ENCODE measurements around the gene NTM.

Gene NTM

GRCh38 chr11:131583421-131583820, 213.0 kb downstream of the NTM start:
- no peak for DNase-seq (ENCODE audit: low read depth)
- H3K4me3 ChIP-seq (ENCODE audit: low read depth, low read length), result no peak overlapping the region

DNA sequence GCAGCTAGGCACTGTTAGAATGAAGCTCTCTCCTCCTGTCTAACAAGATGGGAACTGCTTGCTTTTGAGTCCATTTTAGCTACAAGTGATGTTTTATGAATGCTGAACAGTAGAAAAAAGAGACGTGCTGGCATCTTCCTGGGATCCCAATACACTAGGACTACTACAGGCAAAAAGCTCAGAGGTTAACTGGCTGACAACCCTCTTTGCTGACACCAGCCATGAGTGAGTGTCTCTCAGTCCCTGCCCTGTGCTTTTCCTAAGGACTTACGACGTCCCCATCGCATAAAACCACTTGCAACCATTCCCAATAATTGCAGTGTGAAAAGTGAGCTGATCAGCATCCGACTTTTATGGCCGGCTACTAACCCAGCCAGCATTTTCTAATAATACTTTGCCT, 213.5 kb downstream of the NTM start:
- DNase-seq (ENCODE audit: low read depth), result no peak
- no peak overlapping the region for H3K4me3 ChIP-seq (ENCODE audit: low read depth, low read length)

DNA sequence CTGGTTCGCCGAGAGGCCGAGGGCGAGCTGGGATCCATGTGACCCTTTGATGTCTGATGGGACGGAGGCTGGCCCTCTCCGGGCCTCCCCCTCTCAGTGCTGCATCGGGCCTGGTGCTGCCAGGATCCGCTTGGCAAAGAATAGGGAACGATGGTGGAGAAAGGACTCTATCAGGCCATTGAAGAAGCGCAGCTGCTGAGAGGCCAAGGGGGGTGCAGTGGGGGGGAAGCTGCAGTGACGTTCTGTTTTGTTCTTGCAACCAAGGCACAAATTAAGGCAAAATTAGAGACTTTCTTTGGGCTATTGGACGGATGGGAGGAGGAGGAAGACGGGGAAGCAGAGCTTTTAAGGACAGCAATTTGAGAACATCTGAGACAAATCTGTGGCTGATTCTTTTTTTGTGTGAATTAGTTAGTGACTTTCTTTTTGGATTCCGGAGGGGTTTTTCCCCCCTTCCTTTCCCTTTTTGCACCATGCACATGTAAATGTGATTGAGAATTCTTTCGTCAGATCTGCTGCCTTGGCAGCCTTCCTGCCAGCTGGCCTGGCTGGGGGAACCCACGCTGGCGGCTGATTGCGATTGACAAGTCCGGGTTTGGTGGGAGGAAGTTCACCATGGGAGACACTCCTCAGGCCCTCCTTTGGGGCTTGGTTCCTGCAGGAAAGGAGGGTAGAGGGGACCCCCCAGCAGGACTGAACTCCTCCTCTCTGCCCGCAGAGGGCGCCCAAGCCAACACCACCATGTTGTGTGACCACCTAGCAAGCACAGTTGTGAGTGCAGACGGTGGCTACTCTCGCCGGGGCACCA, 214.6 kb downstream of the NTM start:
- H3K4me3 ChIP-seq (ENCODE audit: low read depth, low read length), result no peak overlapping the region
- DNase-seq (ENCODE audit: low read depth), result no peak

DNA sequence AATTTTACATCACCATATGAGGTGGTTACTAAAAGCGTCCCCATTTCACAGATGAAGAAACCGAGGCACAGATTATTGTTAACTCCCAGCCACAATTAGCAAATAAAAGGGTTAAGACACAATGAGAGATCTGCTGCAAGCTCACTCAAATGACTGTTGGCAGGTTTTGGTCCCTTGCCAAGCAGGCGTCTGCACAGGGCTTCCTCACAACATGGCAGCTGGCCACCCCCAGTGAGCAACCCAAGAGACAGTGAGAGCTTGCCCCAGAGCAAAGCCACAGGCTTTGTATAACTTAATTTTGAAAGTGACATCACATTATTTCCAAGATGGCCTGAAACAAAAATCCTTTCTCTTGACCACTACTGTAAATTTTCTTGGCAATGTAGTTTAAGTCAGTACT, 217.6 kb downstream of the NTM start:
- no peak for DNase-seq (ENCODE audit: low read depth)
- no peak overlapping the region for H3K4me3 ChIP-seq (ENCODE audit: low read depth, low read length)

- DNase-seq (ENCODE audit: low read depth), result no peak
These were observed 220.6 kb downstream of the NTM start for GRCh38 chr11:131591051-131591461.

GRCh38 chr11:131592152-131592551, 221.7 kb downstream of the NTM start:
- DNase-seq (ENCODE audit: low read depth), result no peak
- no peak overlapping the region for H3K4me3 ChIP-seq (ENCODE audit: low read depth, low read length)

More at GRCh38 chr11:131591051-131591461, 220.6 kb downstream of the NTM start:
- no peak overlapping the region for H3K4me3 ChIP-seq (ENCODE audit: low read depth, low read length)

DNA sequence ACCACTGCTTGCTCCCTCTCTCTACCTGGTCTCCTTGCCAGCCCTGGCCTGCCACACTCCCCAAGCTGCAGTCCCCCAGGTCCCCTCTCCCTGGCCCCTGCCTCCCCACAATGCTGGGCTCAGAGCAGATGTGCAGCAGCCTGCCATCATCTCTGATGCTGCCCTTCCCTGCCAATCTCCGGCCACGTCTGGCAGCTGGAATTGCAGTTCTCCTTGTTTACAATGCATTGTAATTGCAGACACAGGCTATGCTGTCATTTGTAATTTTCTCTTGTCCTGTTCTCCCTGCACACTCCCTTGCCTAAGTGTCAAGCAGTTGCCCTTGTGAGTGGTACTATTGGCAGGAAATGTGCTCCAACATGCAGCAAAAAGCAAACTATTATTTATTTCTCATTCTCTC, 222.3 kb downstream of the NTM start:
- no peak overlapping the region for H3K4me3 ChIP-seq (ENCODE audit: low read depth, low read length)
- DNase-seq (ENCODE audit: low read depth), result no peak

DNA sequence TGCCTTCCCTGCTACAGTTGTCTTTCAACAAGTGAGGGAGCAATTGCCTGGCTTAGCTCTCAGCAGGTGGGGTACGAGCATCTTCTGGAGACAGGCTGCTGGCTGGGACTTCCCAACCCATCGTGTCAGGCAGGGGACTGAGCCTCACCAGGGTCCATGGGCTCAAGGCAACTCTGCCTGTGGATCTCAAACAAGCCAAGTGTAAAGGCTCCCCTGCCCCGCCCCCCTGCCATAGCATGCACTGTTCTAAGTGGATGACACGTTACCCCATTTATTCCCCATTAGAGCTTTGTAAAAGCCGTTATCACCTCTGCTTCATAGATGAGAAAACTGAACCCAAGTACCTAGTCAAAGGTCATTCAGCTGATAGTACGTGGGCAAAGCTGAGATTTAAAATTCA, 222.9 kb downstream of the NTM start:
- DNase-seq (ENCODE audit: low read depth), result no peak

DNA sequence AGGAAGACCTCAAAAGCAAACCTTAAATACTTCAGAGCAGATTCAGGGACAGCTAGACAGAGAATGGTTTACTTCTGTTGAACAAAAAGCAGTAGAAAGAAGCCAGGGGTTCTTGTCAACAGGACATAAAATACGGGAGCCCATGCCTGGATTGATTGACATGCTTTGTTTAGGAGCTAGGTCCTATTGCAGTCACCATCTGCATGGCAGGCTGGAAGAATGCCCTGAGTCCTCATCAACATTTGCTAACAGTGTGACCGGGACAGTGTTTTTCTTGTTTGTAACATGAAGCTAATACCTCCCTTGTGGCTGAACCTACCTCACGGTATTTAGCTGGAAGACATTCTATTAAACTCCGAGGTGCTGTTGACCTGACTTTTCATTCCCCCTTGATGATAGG, 225.4 kb downstream of the NTM start:
- H3K4me3 ChIP-seq (ENCODE audit: low read depth, low read length), result no peak overlapping the region
- DNase-seq (ENCODE audit: low read depth), result no peak

More for the DNA sequence above, 222.9 kb downstream of the NTM start:
- H3K4me3 ChIP-seq (ENCODE audit: low read depth, low read length), result no peak overlapping the region

GRCh38 chr11:131597890-131598289, 227.5 kb downstream of the NTM start:
- H3K4me3 ChIP-seq (ENCODE audit: low read depth, low read length), result no peak overlapping the region
- DNase-seq (ENCODE audit: low read depth), result no peak

DNA sequence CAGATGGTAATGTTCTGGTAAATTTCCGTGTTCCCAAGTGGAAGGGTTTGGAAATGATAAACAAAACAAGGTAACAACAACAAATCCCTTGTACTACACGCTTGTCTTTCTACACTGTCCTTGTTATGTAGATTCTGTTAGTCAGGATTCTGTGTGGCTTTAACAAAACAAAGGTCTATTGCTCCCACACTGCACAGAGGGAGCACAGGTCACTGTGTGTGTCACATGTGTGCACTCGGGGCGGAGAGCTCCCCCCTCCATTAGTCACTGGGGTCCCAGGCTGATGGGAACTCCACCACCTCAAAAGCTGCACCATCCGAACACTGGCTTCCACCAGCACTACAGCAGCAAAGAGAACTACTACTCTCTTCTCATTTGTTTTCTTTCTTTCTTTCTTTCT, 227.9 kb downstream of the NTM start:
- DNase-seq (ENCODE audit: low read depth), result no peak
- H3K4me3 ChIP-seq (ENCODE audit: low read depth, low read length), result no peak overlapping the region

DNA sequence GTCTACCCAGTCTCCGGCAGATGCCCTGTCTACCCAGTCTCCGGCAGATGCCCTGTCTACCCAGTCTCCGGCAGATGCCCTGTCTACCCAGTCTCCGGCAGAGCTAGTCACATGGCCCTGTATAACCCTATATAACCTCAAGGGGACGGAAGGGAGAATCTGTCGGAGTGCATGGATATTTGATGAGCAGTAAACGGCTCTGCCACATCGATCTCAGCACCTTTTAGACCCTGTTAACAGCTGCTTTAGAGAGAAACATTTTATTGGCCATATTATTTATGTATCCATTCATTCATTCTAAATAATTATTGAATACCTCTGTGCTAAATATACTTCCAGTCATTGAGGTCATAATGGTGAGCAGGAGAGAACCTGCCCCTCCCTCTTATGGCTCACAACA, 228.9 kb downstream of the NTM start:
- no peak for DNase-seq (ENCODE audit: low read depth)
- no peak overlapping the region for H3K4me3 ChIP-seq (ENCODE audit: low read depth, low read length)

GRCh38 chr11:131600628-131601027, 230.2 kb downstream of the NTM start:
- H3K4me3 ChIP-seq (ENCODE audit: low read depth, low read length), result no peak overlapping the region
- DNase-seq (ENCODE audit: low read depth), result no peak

DNA sequence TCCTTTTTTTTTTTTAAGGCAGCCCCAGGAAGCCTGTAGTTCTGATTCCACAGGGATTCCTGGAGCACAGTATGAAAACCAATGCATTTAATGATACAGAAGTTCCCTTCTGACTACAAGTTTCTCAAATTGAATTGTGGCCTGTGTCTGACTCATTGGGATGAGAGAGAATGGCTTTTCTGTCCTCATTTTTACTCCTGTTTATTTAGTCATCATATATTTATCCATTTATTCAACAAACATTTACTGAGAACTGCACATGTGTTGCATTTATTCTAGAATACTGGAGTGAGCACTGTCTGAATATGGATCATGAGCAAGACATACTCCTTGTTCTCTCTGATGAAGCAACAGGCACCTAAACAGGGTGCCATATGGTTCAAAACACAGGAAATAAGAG, 231.2 kb downstream of the NTM start:
- no peak overlapping the region for H3K4me3 ChIP-seq (ENCODE audit: low read depth, low read length)
- DNase-seq (ENCODE audit: low read depth), result no peak

DNA sequence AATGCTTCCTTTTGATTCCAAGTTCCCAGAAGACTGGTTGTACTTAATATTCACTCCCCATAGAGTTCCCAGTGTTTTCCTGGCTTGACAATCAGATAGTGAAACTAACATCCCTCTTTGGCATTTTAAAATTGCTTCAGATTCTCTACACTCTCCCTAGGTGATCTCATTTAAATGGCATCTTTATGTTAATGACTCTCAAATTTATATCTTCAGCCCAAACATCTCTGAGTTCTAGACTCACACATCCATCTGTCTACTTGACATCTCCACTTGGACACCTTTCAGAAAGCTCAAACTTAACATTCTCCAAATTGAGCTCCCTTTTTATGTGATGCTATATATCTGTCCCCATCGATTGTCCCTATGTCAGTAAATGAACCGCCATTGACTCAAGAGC, 232.0 kb downstream of the NTM start:
- no peak for DNase-seq (ENCODE audit: low read depth)
- no peak overlapping the region for H3K4me3 ChIP-seq (ENCODE audit: low read depth, low read length)

- no peak for DNase-seq (ENCODE audit: low read depth)
- H3K4me3 ChIP-seq (ENCODE audit: low read depth, low read length), result no peak overlapping the region
These were observed 236.5 kb downstream of the NTM start for GRCh38 chr11:131606811-131607335.

- H3K4me3 ChIP-seq (ENCODE audit: low read depth, low read length), result no peak overlapping the region
- DNase-seq (ENCODE audit: low read depth), result peak; percentile 68
These were observed 238.9 kb downstream of the NTM start for GRCh38 chr11:131609337-131609736.

GRCh38 chr11:131609921-131610320, 239.5 kb downstream of the NTM start:
- no peak overlapping the region for H3K4me3 ChIP-seq (ENCODE audit: low read depth, low read length)
- no peak for DNase-seq (ENCODE audit: low read depth)

DNA sequence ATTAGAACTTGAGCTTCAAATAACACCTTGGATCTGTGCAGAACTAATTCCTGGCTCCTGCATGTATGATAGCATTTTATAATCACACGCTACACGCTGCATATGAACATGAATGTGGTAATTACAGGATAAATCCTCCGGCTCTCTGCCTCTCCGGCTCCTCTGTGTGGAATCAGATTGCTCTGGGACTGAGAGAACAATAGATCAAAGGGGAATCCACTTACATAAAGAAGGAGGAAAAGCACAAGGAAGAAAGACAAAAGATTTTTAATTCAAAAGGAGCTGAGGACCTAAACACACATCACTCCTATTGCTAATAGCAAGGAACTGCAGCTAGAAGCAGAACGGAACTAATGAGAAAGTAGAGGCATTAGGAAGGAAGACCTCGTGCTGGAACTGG, 240.9 kb downstream of the NTM start:
- H3K4me3 ChIP-seq (ENCODE audit: low read depth, low read length), result no peak overlapping the region
- DNase-seq (ENCODE audit: low read depth), result no peak

DNA sequence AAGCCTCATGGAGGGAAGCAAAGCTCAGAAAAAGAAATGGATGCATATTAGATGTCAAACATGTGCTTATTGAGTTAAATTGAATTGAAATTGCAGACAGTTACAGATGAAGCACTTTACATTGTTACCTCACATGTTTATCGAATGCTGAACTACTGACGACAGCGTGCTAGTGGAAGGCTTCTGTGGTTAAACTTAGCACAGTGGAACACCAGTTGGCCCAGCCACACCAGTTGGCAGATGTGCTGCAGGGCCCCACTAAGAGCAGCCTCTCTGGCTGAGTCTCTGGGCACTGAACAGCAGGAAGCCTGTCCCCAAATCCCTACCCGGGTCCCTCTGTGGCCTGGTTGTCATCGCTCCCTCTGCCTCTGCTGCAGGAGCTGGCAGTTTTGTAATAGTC, 242.1 kb downstream of the NTM start:
- H3K4me3 ChIP-seq (ENCODE audit: low read depth, low read length), result no peak overlapping the region
- DNase-seq (ENCODE audit: low read depth), result no peak

GRCh38 chr11:131614631-131615030, 244.2 kb downstream of the NTM start:
- no peak overlapping the region for H3K4me3 ChIP-seq (ENCODE audit: low read depth, low read length)
- peak; percentile 55 for DNase-seq (ENCODE audit: low read depth)

Data from skeletal muscle cell (primary cell).